Endothelial cell of umbilical vein (primary cell): ENCODE data around the gene RBBP5. TPM values are rescaled to one million over a fixed set of nuclear protein-coding genes. Genes with fewer than 3 reads are reported as not detected.

Experiments used
- BruUV-seq: library from RNA; stranded (reverse); fragments of 400-500 nt; replicated peaks from 2 replicates; lab custom pipeline; 2021; lab: Mats Ljungman, UMichigan
- CTCF ChIA-PET: fragments of 300-600, 350-600 bp; sonication (Branson Sonifier 250); formaldehyde crosslinking; loops from one replicate; lab custom pipeline; 2021; ENCODE audit warnings: antibody characterized with exemption, inconsistent platforms; lab: Charles Lee
- POLR2A ChIA-PET: fragments of 300-600, 350-600 bp; sonication (Branson Sonifier 250); formaldehyde crosslinking; loops from one replicate; lab custom pipeline; 2021; ENCODE audit warnings: antibody characterized with exemption, inconsistent platforms; lab: Charles Lee
- DNase-seq: peaks from one replicate; pipeline ENCODE4 v3.0.0-alpha.2; 2011; ENCODE audit warnings: low read depth, low spot score
- FAIRE-seq: peaks from 2 replicates; lab custom pipeline; 2011; peaks lifted over from hg19 to GRCh38; lab: Jason Lieb, UNC
- H2AFZ ChIP-seq: 2 replicates; pipeline ENCODE4 v1.6.0; 2012; ENCODE audit warnings: low read depth, low read length, control low read depth, inconsistent platforms
- H3K27ac ChIP-seq: 2 replicates; pipeline ENCODE4 v1.5.1; 2011; ENCODE audit warnings: low read depth, mild to moderate bottlenecking, control low read depth, low read length, moderate library complexity; ENCODE audit not compliant: insufficient read depth
- H3K27me3 ChIP-seq, 2 experiments: 2 replicates each; pipeline versions ENCODE4 v1.6.0 to v1.6.1; 2011; ENCODE audit warnings: low read length in 2 of 2, mixed read lengths in 1 of 2; ENCODE audit not compliant: control insufficient read depth in 2 of 2, insufficient read depth in 2 of 2
- H3K36me3 ChIP-seq, 2 experiments: 2 replicates in 1 of 2; 3 replicates in 1 of 2; pipeline ENCODE4 v1.5.1; 2011; ENCODE audit warnings: low read length in 2 of 2, mild to moderate bottlenecking in 1 of 2, moderate library complexity in 1 of 2; ENCODE audit not compliant: control insufficient read depth in 2 of 2, insufficient read depth in 2 of 2; ENCODE audit errors: extremely low read depth in 1 of 2
- H3K4me1 ChIP-seq: 3 replicates; pipeline ENCODE4 v1.5.1; 2011; ENCODE audit warnings: mild to moderate bottlenecking, low read length; ENCODE audit not compliant: control insufficient read depth, insufficient read depth; ENCODE audit errors: extremely low read depth
- H3K4me2 ChIP-seq: 2 replicates; pipeline ENCODE4 v1.6.1; 2011; ENCODE audit warnings: low read length, control low read depth, mixed read lengths; ENCODE audit not compliant: insufficient read depth
- H3K4me3 ChIP-seq, 3 experiments: fragments of 200-600 bp in 1 of 3; sonication (generic), shearing (Covaris generic) in 1 of 3; replicated peaks in 1 of 3; 2 replicates each; pipeline ENCODE4 v1.5.1; 2011 to 2016; ENCODE audit warnings: control low read depth in 3 of 3, low read length in 3 of 3, mild to moderate bottlenecking in 2 of 3, inconsistent platforms in 1 of 3, low read depth in 1 of 3, moderate library complexity in 1 of 3; ENCODE audit not compliant: insufficient read depth in 1 of 3
- H3K79me2 ChIP-seq: 2 replicates; pipeline ENCODE4 v1.6.0; 2012; ENCODE audit warnings: low read length, inconsistent platforms; ENCODE audit not compliant: control insufficient read depth, insufficient read depth
- H3K9ac ChIP-seq: replicated peaks from 2 replicates; pipeline ENCODE3; 2011; ENCODE audit warnings: low read length, control low read depth; ENCODE audit not compliant: insufficient read depth; ENCODE audit errors: extremely low read depth
- H3K9me1 ChIP-seq: replicated peaks from 3 replicates; pipeline ENCODE4 v1.6.0; 2011; ENCODE audit warnings: mild to moderate bottlenecking, low read length; ENCODE audit not compliant: control insufficient read depth, insufficient read depth; ENCODE audit errors: extremely low read depth
- H3K9me3 ChIP-seq: replicated peaks from 2 replicates; pipeline ENCODE4 v1.5.1; 2012; ENCODE audit warnings: low read length, inconsistent platforms; ENCODE audit not compliant: control insufficient read depth, insufficient read depth
- H4K20me1 ChIP-seq: replicated peaks from 2 replicates; pipeline ENCODE3; 2011; ENCODE audit warnings: mild to moderate bottlenecking, low read length; ENCODE audit not compliant: control insufficient read depth, insufficient read depth; ENCODE audit errors: extremely low read depth
- CTCF ChIP-seq, 2 donors: IDR thresholded peaks; 1 replicate in 1 of 2; 2 replicates in 1 of 2; pipeline ENCODE4 v1.5.1; 2011; ENCODE audit warnings: low read length in 2 of 2, mild to moderate bottlenecking in 2 of 2, moderate library complexity in 2 of 2, control low read depth in 1 of 2, inconsistent platforms in 1 of 2, low read depth in 1 of 2; ENCODE audit not compliant: insufficient read depth in 1 of 2; ENCODE audit errors: extremely low read depth in 1 of 2
- EZH2 ChIP-seq: IDR thresholded peaks from 2 replicates; pipeline ENCODE4 v1.6.1; 2012; ENCODE audit warnings: borderline replicate concordance, low read depth, mild to moderate bottlenecking, moderate library complexity, low read length, inconsistent platforms; ENCODE audit not compliant: severe bottlenecking
- FOS ChIP-seq: IDR thresholded peaks from 2 replicates; pipeline ENCODE4 v1.6.1; 2011; ENCODE audit warnings: mild to moderate bottlenecking, low read length, moderate library complexity, borderline replicate concordance; ENCODE audit not compliant: insufficient read depth
- GATA2 ChIP-seq: IDR thresholded peaks from 2 replicates; pipeline ENCODE4 v1.7.0; 2011; ENCODE audit warnings: low read depth, mild to moderate bottlenecking, moderate library complexity, mixed read lengths, low read length; ENCODE audit not compliant: insufficient read length, insufficient read depth
- JUN ChIP-seq: IDR thresholded peaks from 2 replicates; pipeline ENCODE4 v1.6.1; 2011; ENCODE audit warnings: borderline replicate concordance, low read depth; ENCODE audit not compliant: insufficient read length, insufficient read depth
- MAX ChIP-seq: IDR thresholded peaks from 2 replicates; pipeline ENCODE4 v1.6.1; 2011; ENCODE audit not compliant: insufficient read depth, insufficient read length
- MYC ChIP-seq: IDR thresholded peaks from one replicate; pipeline ENCODE4 v1.6.1; 2011; ENCODE audit warnings: mild to moderate bottlenecking, low read depth, low read length
- POLR2A ChIP-seq: IDR thresholded peaks from 2 replicates; pipeline ENCODE4 v1.6.1; 2012; ENCODE audit warnings: low read depth, mild to moderate bottlenecking, control low read depth, low read length
- POLR2AphosphoS5 ChIP-seq: IDR thresholded peaks from 2 replicates; pipeline ENCODE4 v1.6.1; 2012; ENCODE audit warnings: low read depth, mild to moderate bottlenecking, control low read depth, low read length, moderate library complexity; ENCODE audit not compliant: insufficient read depth
- dilution Hi-C: fragments of 300-500 bp; cut with MboI; formaldehyde crosslinking; loops from one replicate; pipeline ENCODE4 v1.15.0; 2019; ENCODE audit warnings: low sequenced_read_pairs; ENCODE audit not compliant: extremely low pct_ligation_motif_present
- intact Hi-C: fragments of 100-400 bp; cut with micrococcal nuclease; formaldehyde crosslinking; loops from one replicate; pipeline ENCODE4 v1.10.0; 2022
- polyA plus RNA-seq, 4 experiments: library from polyadenylated mRNA; depleted of rRNA in 3 of 4; stranded (reverse) in 3 of 4; unstranded in 1 of 4; fragments of >200 nt; gene quantifications; 2 replicates each; pipeline versions ENCODE4 v1.2.1 to v1.2.3, GENCODE V29; 2011 to 2012; ENCODE audit warnings: missing spikeins in 1 of 4
- total RNA-seq: library from RNA; stranded (reverse); gene quantifications from 2 replicates; pipeline ENCODE4 v1.2.3, GENCODE V29; 2021

The RBBP5 gene
- total and polyA plus RNA-seq, 2 donors (not counting 3 experiments of a cell fraction or from before 2014, with no cell fraction given): 5.8 to 14.2 TPM

- dilution Hi-C loops (no loop called here), intact Hi-C loops (no loop called here)
- FAIRE-seq (no peak), DNase-seq (no peak)
- H3K36me3 ChIP-seq: peaks cover 3 to 8% of the 10 kb centered on the region in 2 experiments
- no peak overlapping the region for H3K4me3 ChIP-seq
- H3K79me2 ChIP-seq: peaks cover 4% of the 10 kb centered on the region
- no TSS peak for BruUV-seq
- no peak overlapping the region for H3K27ac ChIP-seq
- no peak for TF ChIP-seq MYC
- no peak for TF ChIP-seq CTCF (IDR thresholded peaks at IDR 0.05; ENCODE audit: extremely low read depth in 1 of 2, insufficient read depth in 1 of 2, low read depth in 1 of 2, low read length in 2 of 2)
- no peak for TF ChIP-seq POLR2AphosphoS5
- no peak for TF ChIP-seq EZH2
- TF ChIP-seq MAX: no peak
- TF ChIP-seq GATA2: no peak
- TF ChIP-seq POLR2A: no peak
- no peak for TF ChIP-seq FOS
- TF ChIP-seq JUN: no peak
- no peaks in the 10 kb centered on the region for H3K9me3 ChIP-seq
- H3K9ac ChIP-seq: no peak overlapping the region
- no peaks in the 10 kb centered on the region for H4K20me1 ChIP-seq
- H3K4me2 ChIP-seq: no peak overlapping the region
- CTCF ChIA-PET: interaction anchor here (1.6 kb wide), 1 partner anchor 30 kb away, joined by 4 read pairs; no protein-coding TSS in a partner anchor
- H3K9me1 ChIP-seq: no peaks in the 10 kb centered on the region
- POLR2A ChIA-PET: no interaction called here
- H2AFZ ChIP-seq: no peak overlapping the region
- no peaks in the 10 kb centered on the region for H3K27me3 ChIP-seq
- H3K4me1 ChIP-seq: no peaks in the 10 kb centered on the region
These were observed 10.4 kb downstream of the RBBP5 start for GRCh38 chr1:205111354-205111753.
